K562 (cell line): Measurements from ENCODE around the gene EPHB4. TPM values are rescaled to one million over a fixed set of nuclear protein-coding genes. Genes with fewer than 3 reads are reported as not detected.

Source experiments
- AFF4 ChIP-seq: sonication (generic); formaldehyde crosslinking; IDR thresholded peaks from 2 replicates; pipeline ENCODE4 v1.8.0; 2023; ENCODE audit warnings: mild to moderate bottlenecking, missing genetic modification reagents
- HEY1 ChIP-seq: fragments of 250-450 bp; sonication (Bioruptor Pico); IDR thresholded peaks from 2 replicates; pipeline ENCODE4 v1.5.0; 2020; ENCODE audit warnings: mild to moderate bottlenecking, moderate library complexity, borderline replicate concordance
- HMGN3 ChIP-seq: IDR thresholded peaks from 2 replicates; pipeline ENCODE4 v1.6.1; 2011; ENCODE audit warnings: borderline replicate concordance, low read depth, mild to moderate bottlenecking, mixed read lengths, low read length; ENCODE audit not compliant: insufficient read length; ENCODE audit errors: extremely low read depth
- IRF2 ChIP-seq: sonication (generic); formaldehyde crosslinking; IDR thresholded peaks from 2 replicates; pipeline ENCODE4 v1.8.1; 2022; ENCODE audit warnings: mild to moderate bottlenecking, missing genetic modification reagents
- NFATC3 ChIP-seq: fragments of 450-650 bp; IDR thresholded peaks from 2 replicates; pipeline ENCODE4 v1.6.1; 2017; ENCODE audit warnings: mild to moderate bottlenecking
- POLR3A ChIP-seq: IDR thresholded peaks from 2 replicates; pipeline ENCODE4 v1.6.1; 2011; ENCODE audit warnings: borderline replicate concordance, mild to moderate bottlenecking, moderate library complexity; ENCODE audit not compliant: insufficient read length, insufficient read depth; ENCODE audit errors: extremely low read depth
- SP1 ChIP-seq: sonication (generic); formaldehyde crosslinking; IDR thresholded peaks from 2 replicates; pipeline ENCODE4 v1.8.1; 2022; ENCODE audit warnings: mild to moderate bottlenecking, missing genetic modification reagents
- SP2 ChIP-seq: IDR thresholded peaks from 2 replicates; pipeline ENCODE4 v1.6.1; 2011; ENCODE audit warnings: mild to moderate bottlenecking, low read depth, low read length, moderate library complexity; ENCODE audit not compliant: poor library complexity, severe bottlenecking; ENCODE audit errors: extremely low read depth
- THAP12 ChIP-seq: fragments of 250-450 bp; sonication (Bioruptor Pico); IDR thresholded peaks from 2 replicates; pipeline ENCODE4 v1.9.0; 2021; ENCODE audit warnings: mild to moderate bottlenecking, inconsistent platforms
- TSHZ1 ChIP-seq: fragments of 250-450 bp; sonication (Bioruptor Pico); IDR thresholded peaks from 2 replicates; pipeline ENCODE4 v1.4.0; 2020; ENCODE audit warnings: mild to moderate bottlenecking, moderate library complexity
- ZNF140 ChIP-seq: fragments of 250-450 bp; sonication (Bioruptor Pico); IDR thresholded peaks from 2 replicates; pipeline ENCODE4 v1.8.0; 2021; ENCODE audit warnings: moderate library complexity, mild to moderate bottlenecking, inconsistent platforms
- ZNF398 ChIP-seq: fragments of 250-450 bp; sonication (Bioruptor Pico); IDR thresholded peaks from 2 replicates; pipeline ENCODE4 v1.8.0; 2021; ENCODE audit warnings: moderate library complexity, mild to moderate bottlenecking, inconsistent platforms
- ZNF512 ChIP-seq: IDR thresholded peaks from 2 replicates; pipeline ENCODE4 v1.6.1; 2016; ENCODE audit warnings: missing genetic modification characterization, missing compliant biosample characterization
- polyA plus RNA-seq, 8 experiments: library from polyadenylated mRNA; depleted of rRNA in 4 of 8; stranded (reverse) in 5 of 8; unstranded in 3 of 8; fragments of >200 nt; fragmentation: Nextera tagmentation in 2 of 8; fragmentation: Illumina TruSeq in 1 of 8; extraction: Ambion mirVana in 2 of 8; extraction: Trizol in 1 of 8; gene quantifications; 2 replicates each; pipeline versions ENCODE4 v1.2.1 to v1.2.3, GENCODE V29; 2011 to 2014; ENCODE audit warnings: inconsistent platforms in 1 of 8, missing spikeins in 1 of 8
- total RNA-seq, 7 experiments: library from RNA; depleted of rRNA in 6 of 7; stranded (reverse); fragments of >200 nt in 6 of 7; fragmentation: Illumina TruSeq in 2 of 7; extraction: Trizol in 2 of 7; gene quantifications; 2 replicates each; pipeline versions ENCODE4 v1.2.1 to v1.2.3, GENCODE V29; 2011 to 2021; ENCODE audit warnings: low replicate concordance in 1 of 7

The EPHB4 gene
- total and polyA plus RNA-seq, 9 of the 15 experiments (the other 6 are each of a cell fraction or from before 2014, with no cell fraction given): 1.2 to 82.1 (median 37.9) TPM

- TF ChIP-seq ZNF398 (CRISPR knock-in tag) (no peak), HEY1 (no peak), POLR3A (no peak), ZNF512 (tag) (no peak), AFF4 (CRISPR knock-in tag) (no peak), TSHZ1 (no peak), ZNF140 (CRISPR knock-in tag) (no peak), IRF2 (CRISPR knock-in tag) (no peak), SP1 (CRISPR knock-in tag) (no peak; the same call in 1 of the 2 replicates), SP2 (no peak), THAP12 (CRISPR knock-in tag) (no peak), HMGN3 (peak; percentile 80), NFATC3 (no peak)
Observed at GRCh38 chr7:100829150-100829716, 1.9 kb upstream of the EPHB4 start (continued).
